ENCODE results near the gene BRIP1. TPM values are rescaled to one million over a fixed set of nuclear protein-coding genes. Genes with fewer than 3 reads are reported as not detected.

BRIP1 gene
- total RNA-seq, 4 donors from 2014 or later: 0.13 to 0.79 (median 0.38) TPM

GRCh38 chr17:61635913-61636432 is 227.4 kb downstream of the BRIP1 start:
- ATAC-seq (ENCODE audit: low FRiP score): no peak
- DNase-seq (ENCODE audit: low spot score): no peak
- TF ChIP-seq CTCF (IDR thresholded peaks at IDR 0.05): no peak

- TF ChIP-seq CTCF (IDR thresholded peaks at IDR 0.05): no peak
- ATAC-seq (ENCODE audit: low FRiP score): no peak
- no peak for DNase-seq (ENCODE audit: low spot score)
These were observed 228.3 kb downstream of the BRIP1 start for GRCh38 chr17:61634942-61635538.

GRCh38 chr17:61634011-61634539 is 229.3 kb downstream of the BRIP1 start:
- no peak for ATAC-seq (ENCODE audit: low FRiP score)
- DNase-seq (ENCODE audit: low spot score): no peak
- no peak for TF ChIP-seq CTCF (IDR thresholded peaks at IDR 0.05)

GRCh38 chr17:61632826-61633225 is 230.5 kb downstream of the BRIP1 start:
- ATAC-seq (ENCODE audit: low FRiP score): no peak
- no peak for TF ChIP-seq CTCF (IDR thresholded peaks at IDR 0.05)
- DNase-seq (ENCODE audit: low spot score): no peak

- ATAC-seq (ENCODE audit: low FRiP score): no peak
- TF ChIP-seq CTCF (IDR thresholded peaks at IDR 0.05): no peak
These were observed 231.5 kb downstream of the BRIP1 start for GRCh38 chr17:61631800-61632199.

More at GRCh38 chr17:61631800-61632199, 231.5 kb downstream of the BRIP1 start:
- DNase-seq (ENCODE audit: low spot score): no peak

Small RNAs within 50 kb of the gene (small RNA-seq; reads per million reads assigned to genes)
- gene RF00019: not detected

Other genes starting within 250 kb of the BRIP1 start
- gene INTS2, start 64.5 kb upstream of the BRIP1 start, total RNA-seq: 10 to 100 TPM in 3 of 4 donors, 1 to 10 TPM in 1; 9.6 to 18.0 (median 10.6) TPM
- 10 to 100 TPM; 79.8 to 88.4 (median 87.4) TPM for gene MED13, start 201.8 kb upstream of the BRIP1 start, total RNA-seq

Data from omental fat pad (tissue), 4 donors.